HG02623 (cell line): ENCODE results near the gene PTPRN2.
"Not testable (repeated sequence)": the region's sequence is repeated elsewhere in the genome, so short reads cannot be mapped to it uniquely, and the experiment has no call there.

ENCODE experiments used
- ATAC-seq: cut with Tn5 transposase; IDR thresholded peaks from one replicate; pipeline ENCODE4 v1.9.1; 2021; ENCODE audit warnings: moderate library complexity; ENCODE audit not compliant: unreplicated experiment

PTPRN2 gene

GRCh38 chr7:158587162-158588084 is at the start of gene PTPRN2:
PTPRN2 (minus strand) TSS chr7:158587823.
- no peak for ATAC-seq

- peak; percentile 63 for ATAC-seq
These were observed 45.7 kb upstream of the PTPRN2 start for GRCh38 chr7:158633055-158633956.

- no peak for ATAC-seq
These were observed 44.1 kb upstream of the PTPRN2 start for GRCh38 chr7:158631574-158632195.

- not testable (repeated sequence) for ATAC-seq
These were observed 38.7 kb upstream of the PTPRN2 start for GRCh38 chr7:158626289-158626688.

- ATAC-seq, result no peak
These were observed 35.6 kb upstream of the PTPRN2 start for GRCh38 chr7:158623241-158623640.

GRCh38 chr7:158620839-158621441 is 33.3 kb upstream of the PTPRN2 start:
- ATAC-seq, result no peak

GRCh38 chr7:158620418-158620817 is 32.8 kb upstream of the PTPRN2 start:
- ATAC-seq, result no peak

GRCh38 chr7:158618745-158619140 is 31.1 kb upstream of the PTPRN2 start:
- ATAC-seq, result no peak

- no peak for ATAC-seq
These were observed 30.1 kb upstream of the PTPRN2 start for GRCh38 chr7:158617737-158618128.

GRCh38 chr7:158616050-158616449 is 28.4 kb upstream of the PTPRN2 start:
- ATAC-seq, result no peak

- no peak for ATAC-seq
These were observed 27.1 kb upstream of the PTPRN2 start for GRCh38 chr7:158614700-158615099.

GRCh38 chr7:158613481-158613880 is 25.9 kb upstream of the PTPRN2 start:
- peak; percentile 93 for ATAC-seq

GRCh38 chr7:158612546-158612945 is 24.9 kb upstream of the PTPRN2 start:
- no peak for ATAC-seq

- ATAC-seq, result no peak
These were observed 23.9 kb upstream of the PTPRN2 start for GRCh38 chr7:158611541-158611940.

- ATAC-seq, result no peak
These were observed 21.8 kb upstream of the PTPRN2 start for GRCh38 chr7:158609313-158609974.

- no peak for ATAC-seq
These were observed 19.9 kb upstream of the PTPRN2 start for GRCh38 chr7:158607563-158607962.

GRCh38 chr7:158606671-158607424 is 19.2 kb upstream of the PTPRN2 start:
- no peak for ATAC-seq

GRCh38 chr7:158606129-158606528 is 18.5 kb upstream of the PTPRN2 start:
- ATAC-seq, result no peak
